A673 (cell line): ENCODE measurements around the gene TNFRSF18.

Experiments
- CTCF ChIP-seq: fragments of 300-800, 200-600 bp; sonication (generic); conservative IDR thresholded peaks from 2 replicates; pipeline ENCODE4 v1.5.1; 2017; ENCODE audit warnings: low read depth, mild to moderate bottlenecking, antibody characterized with exemption, low read length, moderate library complexity, mixed read lengths
- EZH2 ChIP-seq: fragments of 200-600 bp; sonication (generic); IDR thresholded peaks from 2 replicates; pipeline ENCODE4 v1.6.1; 2017; ENCODE audit warnings: borderline replicate concordance, low read depth, mild to moderate bottlenecking, mixed read lengths, antibody characterized with exemption, low read length; ENCODE audit not compliant: poor library complexity, severe bottlenecking

- TF ChIP-seq CTCF (0 out of 2 replicates have a peak, but pooled peaks have one; percentile 14), EZH2 (no peak)
These were observed 24.4 kb upstream of the TNFRSF18 start for GRCh38 chr1:1230656-1231399.
